NB4 (cell line): ENCODE measurements around the gene ISM1.

Source experiments
- DNase-seq: peaks from one replicate; pipeline ENCODE4 v3.0.0; 2010; ENCODE audit warnings: low read depth
- H3K4me3 ChIP-seq: one replicate; pipeline ENCODE4 v1.5.1; 2011; ENCODE audit warnings: mild to moderate bottlenecking, low read depth, low read length, moderate library complexity
- MYC ChIP-seq: IDR thresholded peaks from 2 replicates; pipeline ENCODE4 v1.6.1; 2011; ENCODE audit warnings: low read depth, low read length
- POLR2A ChIP-seq: IDR thresholded peaks from 2 replicates; pipeline ENCODE4 v1.6.1; 2011; ENCODE audit warnings: mild to moderate bottlenecking; ENCODE audit not compliant: insufficient read length; ENCODE audit errors: extremely low read depth
- TF ChIP-seq, protein P1 (sequence below): IDR thresholded peaks from one replicate; pipeline ENCODE4 v1.5.1; 2012; ENCODE audit warnings: low read depth, low read length
- TF ChIP-seq, protein P2 (sequence below): IDR thresholded peaks from 2 replicates; pipeline ENCODE4 v1.6.1; 2011; ENCODE audit warnings: low read depth, low read length

Gene ISM1

GRCh38 chr20:13243826-13244376 is 22.8 kb downstream of the ISM1 start:
- TF ChIP-seq POLR2A = no peak
- TF ChIP-seq, protein P1, sequence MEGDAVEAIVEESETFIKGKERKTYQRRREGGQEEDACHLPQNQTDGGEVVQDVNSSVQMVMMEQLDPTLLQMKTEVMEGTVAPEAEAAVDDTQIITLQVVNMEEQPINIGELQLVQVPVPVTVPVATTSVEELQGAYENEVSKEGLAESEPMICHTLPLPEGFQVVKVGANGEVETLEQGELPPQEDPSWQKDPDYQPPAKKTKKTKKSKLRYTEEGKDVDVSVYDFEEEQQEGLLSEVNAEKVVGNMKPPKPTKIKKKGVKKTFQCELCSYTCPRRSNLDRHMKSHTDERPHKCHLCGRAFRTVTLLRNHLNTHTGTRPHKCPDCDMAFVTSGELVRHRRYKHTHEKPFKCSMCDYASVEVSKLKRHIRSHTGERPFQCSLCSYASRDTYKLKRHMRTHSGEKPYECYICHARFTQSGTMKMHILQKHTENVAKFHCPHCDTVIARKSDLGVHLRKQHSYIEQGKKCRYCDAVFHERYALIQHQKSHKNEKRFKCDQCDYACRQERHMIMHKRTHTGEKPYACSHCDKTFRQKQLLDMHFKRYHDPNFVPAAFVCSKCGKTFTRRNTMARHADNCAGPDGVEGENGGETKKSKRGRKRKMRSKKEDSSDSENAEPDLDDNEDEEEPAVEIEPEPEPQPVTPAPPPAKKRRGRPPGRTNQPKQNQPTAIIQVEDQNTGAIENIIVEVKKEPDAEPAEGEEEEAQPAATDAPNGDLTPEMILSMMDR = peak; percentile 1
- no peak overlapping the region for H3K4me3 ChIP-seq
- no peak for DNase-seq

DNA sequence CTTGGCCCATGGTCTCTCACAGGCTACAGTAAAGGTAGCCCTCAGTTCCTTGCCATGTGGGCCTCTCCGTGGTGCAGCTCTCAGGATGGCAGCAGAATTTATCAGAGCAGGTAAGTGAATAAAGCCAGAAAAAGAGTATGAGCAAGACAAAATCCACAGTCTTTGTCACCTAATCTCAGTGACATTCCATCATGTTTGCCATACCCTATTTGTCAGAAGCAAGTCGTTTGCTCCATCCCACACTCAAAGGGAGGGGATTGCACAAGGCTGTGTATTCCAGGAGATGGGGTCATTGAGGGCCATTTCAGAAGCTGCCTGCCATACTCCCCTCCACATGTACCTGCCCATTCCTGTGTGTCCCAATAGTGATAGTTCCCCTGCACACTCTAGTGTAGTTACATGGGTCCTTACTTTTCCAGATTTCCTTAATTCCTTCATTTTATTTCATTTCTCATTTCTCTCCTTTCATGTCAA is 24.2 kb downstream of the ISM1 start:
- H3K4me3 ChIP-seq = no peak overlapping the region
- DNase-seq = no peak
- TF ChIP-seq, protein P1 = no peak
- TF ChIP-seq POLR2A (no peak), MYC (no peak)
- TF ChIP-seq, protein P2, sequence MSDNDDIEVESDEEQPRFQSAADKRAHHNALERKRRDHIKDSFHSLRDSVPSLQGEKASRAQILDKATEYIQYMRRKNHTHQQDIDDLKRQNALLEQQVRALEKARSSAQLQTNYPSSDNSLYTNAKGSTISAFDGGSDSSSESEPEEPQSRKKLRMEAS = no peak

GRCh38 chr20:13249118-13249797 is 28.2 kb downstream of the ISM1 start:
- TF ChIP-seq, protein P2 = no peak
- TF ChIP-seq MYC (no peak), POLR2A (no peak)
- TF ChIP-seq, protein P1 = no peak
- DNase-seq = no peak
- H3K4me3 ChIP-seq = no peak overlapping the region

DNA sequence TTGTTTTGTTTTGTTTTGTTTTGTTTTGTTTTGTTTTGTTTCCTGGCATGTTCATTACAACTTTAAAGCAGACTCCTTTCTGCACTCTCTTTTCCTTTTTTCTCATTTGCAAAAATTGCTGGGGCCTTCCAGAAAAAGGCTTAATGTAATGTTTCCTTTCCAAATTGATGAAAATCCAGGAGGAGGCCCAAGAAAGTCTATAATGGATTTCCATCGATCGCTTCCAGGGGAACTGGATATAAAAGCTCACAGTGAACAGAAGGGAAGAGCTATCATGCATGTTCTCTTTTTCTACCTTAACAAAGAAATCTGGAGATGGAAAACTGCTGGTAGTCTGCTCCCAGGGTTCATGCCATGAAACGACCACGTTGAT is 28.7 kb downstream of the ISM1 start:
- no peak for TF ChIP-seq POLR2A
- TF ChIP-seq MYC = no peak
- TF ChIP-seq, protein P2 = no peak
- TF ChIP-seq, protein P1 = no peak
- DNase-seq = no peak
- H3K4me3 ChIP-seq = no peak overlapping the region

GRCh38 chr20:13250251-13250650 is 29.2 kb downstream of the ISM1 start:
- H3K4me3 ChIP-seq = no peak overlapping the region
- TF ChIP-seq, protein P1 = no peak
- TF ChIP-seq POLR2A (no peak), MYC (no peak)
- TF ChIP-seq, protein P2 = no peak
- DNase-seq = no peak
